ENCODE measurements around the gene TMEM247. TPM values are rescaled to one million over a fixed set of nuclear protein-coding genes. Genes with fewer than 3 reads are reported as not detected.

Gene TMEM247
- total and polyA plus RNA-seq, 2 of the 8 experiments (the other 6 are each of a cell fraction or from before 2014, with no cell fraction given) = not detected

DNA sequence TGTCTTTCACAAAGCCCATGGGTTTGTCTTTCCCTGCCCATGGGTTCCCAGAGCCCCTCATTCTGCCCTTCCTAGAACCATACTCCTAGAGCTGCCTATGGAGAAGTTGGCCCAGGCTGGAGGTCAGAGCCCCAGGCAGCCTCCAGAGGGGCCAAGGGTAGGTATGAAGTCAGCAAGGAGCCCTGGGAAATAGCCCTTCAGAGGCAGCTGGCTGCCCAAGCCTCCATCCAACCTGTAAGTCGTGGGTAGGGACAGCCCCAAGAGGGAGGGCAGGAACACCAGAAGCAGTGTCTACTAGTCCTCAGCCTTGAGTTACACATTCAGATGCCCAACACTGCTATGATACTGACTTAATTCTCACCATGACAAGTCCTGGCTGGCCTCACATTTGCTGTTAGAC lies 49.5 kb downstream of the TMEM247 start:
- Histone ChIP-seq H4K5ac (ENCODE audit: insufficient read length, low read depth, low read length) (no peak overlapping the region), H3K23ac (ENCODE audit: insufficient read length) (no peak overlapping the region), H3K4me1 (replicated peaks in 1 of 4; ENCODE audit: control insufficient read depth in 3 of 4, insufficient read depth in 4 of 4, low read length in 3 of 4) (no peaks in the 10 kb centered on the region), H3K14ac (ENCODE audit: insufficient read length) (no peak overlapping the region), H3K27me3 (replicated peaks in 1 of 4; ENCODE audit: control insufficient read depth in 3 of 4, extremely low read depth in 1 of 4, insufficient read depth in 3 of 4, low read length in 3 of 4) (no peaks in the 10 kb centered on the region), H2BK5ac (ENCODE audit: low read depth, low read length) (no peak overlapping the region), H3K23me2 (ENCODE audit: low read depth, low read length) (no peaks in the 10 kb centered on the region), H3K9ac (replicated peaks in 1 of 4; ENCODE audit: extremely low read depth in 1 of 4, low read depth in 3 of 4, low read length in 3 of 4) (no peak overlapping the region), H2BK120ac (replicated peaks; ENCODE audit: low read depth, low read length) (no peak overlapping the region), H4K91ac (replicated peaks; ENCODE audit: insufficient read length, low read length) (no peak overlapping the region), H3K9me3 (ENCODE audit: insufficient read depth in 2 of 2, low read depth in 1 of 2, low read length in 1 of 2) (no peaks in the 10 kb centered on the region), H2AK5ac (ENCODE audit: low read depth, low read length) (no peak overlapping the region), H3K27ac (ENCODE audit: low read depth, low read length) (no peak overlapping the region), H2BK12ac (ENCODE audit: low read depth, low read length) (no peak overlapping the region), H2AFZ (ENCODE audit: low read length) (no peak overlapping the region), H2BK15ac (ENCODE audit: low read length) (no peak overlapping the region), H4K20me1 (replicated peaks in 1 of 2; ENCODE audit: control insufficient read depth in 1 of 2, insufficient read depth in 2 of 2, low read length in 2 of 2) (no peaks in the 10 kb centered on the region), H2BK20ac (ENCODE audit: low read length) (no peak overlapping the region), H3K56ac (replicated peaks; ENCODE audit: insufficient read length, low read depth, low read length) (no peak overlapping the region), H3K4me2 (ENCODE audit: insufficient read depth in 1 of 2, low read depth in 2 of 2, low read length in 2 of 2) (no peak overlapping the region), H3K79me1 (ENCODE audit: low read depth, low read length) (no peaks in the 10 kb centered on the region; the same call in 1 of the 2 replicates), H3K18ac (ENCODE audit: extremely low read depth, low read length) (no peak overlapping the region), H3K79me2 (ENCODE audit: control insufficient read depth in 1 of 2, insufficient read depth in 2 of 2, low read length in 2 of 2) (no peaks in the 10 kb centered on the region), H3K4me3 (ENCODE audit: extremely low read depth in 1 of 4, insufficient read depth in 2 of 4, low read depth in 3 of 4, low read length in 4 of 4) (no peak overlapping the region), H3K36me3 (ENCODE audit: control insufficient read depth in 2 of 4, insufficient read depth in 4 of 4, low read length in 3 of 4) (no peaks in the 10 kb centered on the region), H4K8ac (ENCODE audit: extremely low read depth, insufficient read depth, low read length) (no peak overlapping the region), H3K4ac (replicated peaks; ENCODE audit: insufficient read length, low read depth, low read length) (no peak overlapping the region)
- FAIRE-seq = no peak
- 58% methylated on average over 1 of the region's 1 CpG; no CpG with 5 or more reads in 1 of the 2 experiments for WGBS, 2 experiments (ENCODE audit: extremely low coverage in 1 of 2, insufficient coverage in 1 of 2, insufficient read length in 1 of 2, insufficient replicate concordance in 2 of 2, low coverage in 1 of 2, low lambda C conversion rate in 2 of 2, missing lambda C conversion rate in 1 of 2)
- POLR2A ChIA-PET (ENCODE audit: partially characterized antibody) = interaction anchor here (1.2 kb wide), 1 partner anchor 9 kb away, joined by 3 read pairs; no protein-coding TSS in a partner anchor
- DNase-seq (ENCODE audit: low read depth in 1 of 2, low spot score in 2 of 2) = no peak
- TF ChIP-seq RFX5 (IDR thresholded peaks at IDR 0.05; ENCODE audit: borderline replicate concordance, low read depth, low read length) (no peak), POLR2AphosphoS5 (IDR thresholded peaks at IDR 0.05; ENCODE audit: low read depth, low read length) (no peak), RXRA (IDR thresholded peaks at IDR 0.05; ENCODE audit: insufficient read depth, low read depth, low read length) (no peak), MAFK (IDR thresholded peaks at IDR 0.05; ENCODE audit: low read depth, low read length) (no peak), SIX5 (IDR thresholded peaks at IDR 0.05; ENCODE audit: low read depth, low read length) (no peak), EP300 (IDR thresholded peaks at IDR 0.05; ENCODE audit: borderline replicate concordance in 1 of 2, low read depth in 2 of 2, low read length in 2 of 2) (no peak), SAP30 (IDR thresholded peaks at IDR 0.05; ENCODE audit: insufficient read depth, insufficient replicate concordance, low read length) (no peak), TEAD4 (IDR thresholded peaks at IDR 0.05; ENCODE audit: low read depth, low read length) (no peak)
- CTCF ChIA-PET (ENCODE audit: partially characterized antibody) = interaction anchor here (0.8 to 2.4 kb wide), 2 partner anchors 26 to 235 kb away, joined by 3 to 7 read pairs; no protein-coding TSS in a partner anchor

Data from H1 (cell line).